ENCODE data around the gene SCAMP3. TPM values are rescaled to one million over a fixed set of nuclear protein-coding genes. Genes with fewer than 3 reads are reported as not detected.

SCAMP3 gene
- polyA plus RNA-seq, 1 donor (not counting 4 experiments of a cell fraction or from before 2014, with no cell fraction given): 72.1 TPM

DNA sequence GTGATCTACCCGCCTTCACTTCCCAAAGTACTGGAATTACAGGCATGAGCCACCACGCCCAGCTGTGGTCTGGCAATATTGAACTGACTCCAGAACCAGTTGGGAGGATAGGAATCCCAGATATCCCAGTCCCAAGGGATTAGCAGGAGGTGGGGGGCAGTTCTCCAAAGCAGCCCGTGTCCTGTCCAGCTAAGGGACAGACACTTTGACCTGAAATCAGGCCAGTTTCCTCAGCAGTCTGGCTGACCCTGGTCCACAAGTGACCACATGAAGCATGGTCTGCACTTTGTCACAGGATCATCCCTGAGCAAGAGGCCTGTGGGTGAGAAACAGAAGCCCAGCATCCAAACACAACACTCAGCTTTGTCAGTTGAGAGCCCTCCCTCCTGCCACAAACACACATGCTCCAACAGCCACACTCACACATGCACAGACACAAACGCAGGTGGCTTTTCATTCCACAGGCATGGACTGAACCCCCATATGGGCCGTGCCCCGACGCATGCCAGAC is 43.8 kb upstream of the SCAMP3 start:
- Histone ChIP-seq H3K9me1 (ENCODE audit: control insufficient read depth, extremely low read depth, insufficient read depth, low read length) (no peaks in the 10 kb centered on the region), H3K9ac (ENCODE audit: control insufficient read depth, extremely low read depth, insufficient read depth, low read length) (no peak overlapping the region), H3K79me2 (ENCODE audit: control insufficient read depth, insufficient read depth, low read length) (peaks cover 24% of the 10 kb centered on the region), H3K36me3 (ENCODE audit: control insufficient read depth in 2 of 2, extremely low read depth in 1 of 2, insufficient read depth in 2 of 2, low read length in 2 of 2) (peaks cover 0 to 2% of the 10 kb centered on the region in 2 experiments), H3K27ac (ENCODE audit: control insufficient read depth, insufficient read depth, low read length) (no peak overlapping the region), H3K27me3 (ENCODE audit: control insufficient read depth, extremely low read depth, insufficient read depth, low read length) (no peaks in the 10 kb centered on the region), H3K4me1 (ENCODE audit: control insufficient read depth, extremely low read depth, insufficient read depth, low read length) (peaks cover 23% of the 10 kb centered on the region), H3K4me3 (ENCODE audit: control insufficient read depth in 2 of 3, extremely low read depth in 1 of 3, insufficient read depth in 2 of 3, low read depth in 1 of 3, low read length in 3 of 3) (no peak overlapping the region), H3K4me2 (ENCODE audit: control insufficient read depth, extremely low read depth, insufficient read depth, low read depth, low read length) (no peak overlapping the region), H2AFZ (ENCODE audit: control insufficient read depth, low read length) (peak overlapping the region; percentile 80), H3K9me3 (ENCODE audit: control insufficient read depth, low read depth, low read length) (no peaks in the 10 kb centered on the region), H4K20me1 (ENCODE audit: control insufficient read depth, extremely low read depth, insufficient read depth, low read length) (no peaks in the 10 kb centered on the region)
- dilution Hi-C loops (cut with MboI; ENCODE audit: extremely low pct_ligation_motif_present, low sequenced_read_pairs): no loop called here
- DNase-seq (ENCODE audit: low read depth, low spot score): no peak
- FAIRE-seq: no peak
- TF ChIP-seq, protein P1, sequence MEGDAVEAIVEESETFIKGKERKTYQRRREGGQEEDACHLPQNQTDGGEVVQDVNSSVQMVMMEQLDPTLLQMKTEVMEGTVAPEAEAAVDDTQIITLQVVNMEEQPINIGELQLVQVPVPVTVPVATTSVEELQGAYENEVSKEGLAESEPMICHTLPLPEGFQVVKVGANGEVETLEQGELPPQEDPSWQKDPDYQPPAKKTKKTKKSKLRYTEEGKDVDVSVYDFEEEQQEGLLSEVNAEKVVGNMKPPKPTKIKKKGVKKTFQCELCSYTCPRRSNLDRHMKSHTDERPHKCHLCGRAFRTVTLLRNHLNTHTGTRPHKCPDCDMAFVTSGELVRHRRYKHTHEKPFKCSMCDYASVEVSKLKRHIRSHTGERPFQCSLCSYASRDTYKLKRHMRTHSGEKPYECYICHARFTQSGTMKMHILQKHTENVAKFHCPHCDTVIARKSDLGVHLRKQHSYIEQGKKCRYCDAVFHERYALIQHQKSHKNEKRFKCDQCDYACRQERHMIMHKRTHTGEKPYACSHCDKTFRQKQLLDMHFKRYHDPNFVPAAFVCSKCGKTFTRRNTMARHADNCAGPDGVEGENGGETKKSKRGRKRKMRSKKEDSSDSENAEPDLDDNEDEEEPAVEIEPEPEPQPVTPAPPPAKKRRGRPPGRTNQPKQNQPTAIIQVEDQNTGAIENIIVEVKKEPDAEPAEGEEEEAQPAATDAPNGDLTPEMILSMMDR (optimal IDR thresholded peaks at IDR 0.05 in 1 of 3, IDR thresholded peaks at IDR 0.05 in 1 of 3, conservative IDR thresholded peaks at IDR 0.05 in 1 of 3; ENCODE audit: extremely low read depth in 1 of 3, insufficient read depth in 2 of 3, low read length in 3 of 3): no peak
- no peak for TF ChIP-seq EZH2 (IDR thresholded peaks at IDR 0.05; ENCODE audit: low read length)

DNA sequence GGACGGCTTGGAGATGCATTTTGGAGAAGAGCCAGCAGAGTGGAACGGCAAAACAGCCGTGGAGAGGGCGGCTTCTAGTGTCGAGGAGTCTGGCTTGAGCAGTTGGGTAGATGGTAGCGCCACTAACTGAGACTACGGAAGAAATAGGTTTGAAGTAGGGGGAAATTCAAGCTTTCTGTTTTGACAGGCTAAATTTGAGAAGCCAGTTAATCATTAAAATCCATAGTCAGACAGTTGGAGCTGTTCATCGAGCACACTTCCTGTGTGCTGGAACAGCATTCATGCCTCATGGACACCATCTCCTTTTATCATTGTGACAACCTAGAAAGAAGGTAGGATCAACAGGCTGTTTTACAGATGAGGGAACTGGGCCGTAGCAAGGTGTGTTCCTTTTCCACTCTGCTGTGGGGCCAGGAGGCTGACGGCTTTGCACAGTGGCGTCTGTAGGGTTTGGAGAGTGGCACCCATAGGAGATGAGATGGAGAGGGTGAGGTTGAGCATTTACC is 42.5 kb upstream of the SCAMP3 start:
- Histone ChIP-seq H3K4me3 (ENCODE audit: control insufficient read depth in 2 of 3, extremely low read depth in 1 of 3, insufficient read depth in 2 of 3, low read depth in 1 of 3, low read length in 3 of 3) (no peak overlapping the region), H3K4me2 (ENCODE audit: control insufficient read depth, extremely low read depth, insufficient read depth, low read depth, low read length) (no peak overlapping the region), H3K9me3 (ENCODE audit: control insufficient read depth, low read depth, low read length) (no peaks in the 10 kb centered on the region), H3K9ac (ENCODE audit: control insufficient read depth, extremely low read depth, insufficient read depth, low read length) (no peak overlapping the region), H3K27me3 (ENCODE audit: control insufficient read depth, extremely low read depth, insufficient read depth, low read length) (no peaks in the 10 kb centered on the region), H3K79me2 (ENCODE audit: control insufficient read depth, insufficient read depth, low read length) (peaks cover 11% of the 10 kb centered on the region), H3K4me1 (ENCODE audit: control insufficient read depth, extremely low read depth, insufficient read depth, low read length) (peaks cover 11% of the 10 kb centered on the region), H3K27ac (ENCODE audit: control insufficient read depth, insufficient read depth, low read length) (no peak overlapping the region), H3K9me1 (ENCODE audit: control insufficient read depth, extremely low read depth, insufficient read depth, low read length) (no peaks in the 10 kb centered on the region), H2AFZ (ENCODE audit: control insufficient read depth, low read length) (no peak overlapping the region), H3K36me3 (ENCODE audit: control insufficient read depth in 2 of 2, extremely low read depth in 1 of 2, insufficient read depth in 2 of 2, low read length in 2 of 2) (no peaks in the 10 kb centered on the region), H4K20me1 (ENCODE audit: control insufficient read depth, extremely low read depth, insufficient read depth, low read length) (no peaks in the 10 kb centered on the region)
- dilution Hi-C loops (cut with MboI; ENCODE audit: extremely low pct_ligation_motif_present, low sequenced_read_pairs): no loop called here
- FAIRE-seq (no peak), DNase-seq (ENCODE audit: low read depth, low spot score) (no peak)
- TF ChIP-seq, protein P1 (optimal IDR thresholded peaks at IDR 0.05 in 1 of 3, IDR thresholded peaks at IDR 0.05 in 1 of 3, conservative IDR thresholded peaks at IDR 0.05 in 1 of 3; ENCODE audit: extremely low read depth in 1 of 3, insufficient read depth in 2 of 3, low read length in 3 of 3): no peak
- TF ChIP-seq EZH2 (IDR thresholded peaks at IDR 0.05; ENCODE audit: low read length): no peak

Data from keratinocyte (primary cell).